ENCODE measurements around the gene FAXC.

DNA sequence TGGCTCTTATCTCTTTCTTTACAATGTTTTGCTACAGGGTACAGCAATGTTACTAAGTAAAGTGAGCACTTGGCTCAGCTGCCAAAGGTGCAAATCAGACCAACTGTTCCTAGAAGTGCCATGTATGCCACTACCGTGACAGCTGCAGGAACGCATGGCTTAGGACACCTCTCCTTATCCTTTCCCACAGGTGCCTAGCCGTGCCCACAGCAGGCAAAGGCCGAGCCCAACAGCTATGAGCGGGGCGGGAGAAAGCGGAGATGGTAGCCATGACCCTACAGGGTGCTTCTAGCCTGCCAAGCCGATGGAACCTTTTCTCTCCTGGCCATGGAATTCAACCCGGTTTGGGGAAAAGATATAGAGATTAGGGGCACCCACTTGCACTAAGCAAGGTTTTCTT is 97.1 kb downstream of the FAXC start:
- TF ChIP-seq, protein P1, sequence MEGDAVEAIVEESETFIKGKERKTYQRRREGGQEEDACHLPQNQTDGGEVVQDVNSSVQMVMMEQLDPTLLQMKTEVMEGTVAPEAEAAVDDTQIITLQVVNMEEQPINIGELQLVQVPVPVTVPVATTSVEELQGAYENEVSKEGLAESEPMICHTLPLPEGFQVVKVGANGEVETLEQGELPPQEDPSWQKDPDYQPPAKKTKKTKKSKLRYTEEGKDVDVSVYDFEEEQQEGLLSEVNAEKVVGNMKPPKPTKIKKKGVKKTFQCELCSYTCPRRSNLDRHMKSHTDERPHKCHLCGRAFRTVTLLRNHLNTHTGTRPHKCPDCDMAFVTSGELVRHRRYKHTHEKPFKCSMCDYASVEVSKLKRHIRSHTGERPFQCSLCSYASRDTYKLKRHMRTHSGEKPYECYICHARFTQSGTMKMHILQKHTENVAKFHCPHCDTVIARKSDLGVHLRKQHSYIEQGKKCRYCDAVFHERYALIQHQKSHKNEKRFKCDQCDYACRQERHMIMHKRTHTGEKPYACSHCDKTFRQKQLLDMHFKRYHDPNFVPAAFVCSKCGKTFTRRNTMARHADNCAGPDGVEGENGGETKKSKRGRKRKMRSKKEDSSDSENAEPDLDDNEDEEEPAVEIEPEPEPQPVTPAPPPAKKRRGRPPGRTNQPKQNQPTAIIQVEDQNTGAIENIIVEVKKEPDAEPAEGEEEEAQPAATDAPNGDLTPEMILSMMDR (IDR thresholded peaks at IDR 0.05) = no peak
- no peak for TF ChIP-seq POLR2A (IDR thresholded peaks at IDR 0.05)

Measured in lower leg skin (tissue), 3 donors.